22Rv1 (cell line): ENCODE measurements around the gene MRPL19.
A peak's percentile ranks its signal among the peaks of the same experiment; 100 is the strongest.
"Not testable (repeated sequence)": the region's sequence is repeated elsewhere in the genome, so short reads cannot be mapped to it uniquely, and the experiment has no call there.

Experiments used
- H3K27ac ChIP-seq: fragments of 450-650 bp; 2 replicates; pipeline ENCODE4 v1.5.1; 2017
- CTCF ChIP-seq: fragments of 450-650 bp; IDR thresholded peaks from 2 replicates; pipeline ENCODE4 v1.5.1; 2017; ENCODE audit warnings: mild to moderate bottlenecking
- ZFX ChIP-seq: fragments of 450-650 bp; IDR thresholded peaks from 2 replicates; pipeline ENCODE4 v1.6.1; 2017; ENCODE audit warnings: antibody characterized with exemption, borderline replicate concordance

MRPL19 gene

DNA sequence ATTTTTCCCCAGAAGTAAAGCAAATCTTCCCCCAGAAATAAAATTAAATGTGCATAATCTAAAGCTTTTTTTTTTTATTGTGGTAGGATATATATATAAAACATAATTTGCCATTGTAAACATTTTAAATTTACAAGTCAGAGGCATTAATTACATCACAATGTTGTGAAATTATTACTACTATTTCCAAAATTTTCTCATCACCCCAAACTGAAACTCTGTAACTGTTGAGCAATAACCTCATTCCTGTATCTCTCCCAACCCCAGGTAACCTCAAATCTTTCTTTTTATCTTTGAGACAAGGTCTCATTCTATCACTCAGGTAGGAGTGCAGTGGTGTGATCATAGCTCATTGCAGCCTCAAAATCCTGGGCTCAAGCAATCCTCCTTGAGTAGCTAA lies 11.2 kb downstream of the MRPL19 start:
- no peak overlapping the region for H3K27ac ChIP-seq
- TF ChIP-seq ZFX, result no peak
- TF ChIP-seq CTCF, result no peak

DNA sequence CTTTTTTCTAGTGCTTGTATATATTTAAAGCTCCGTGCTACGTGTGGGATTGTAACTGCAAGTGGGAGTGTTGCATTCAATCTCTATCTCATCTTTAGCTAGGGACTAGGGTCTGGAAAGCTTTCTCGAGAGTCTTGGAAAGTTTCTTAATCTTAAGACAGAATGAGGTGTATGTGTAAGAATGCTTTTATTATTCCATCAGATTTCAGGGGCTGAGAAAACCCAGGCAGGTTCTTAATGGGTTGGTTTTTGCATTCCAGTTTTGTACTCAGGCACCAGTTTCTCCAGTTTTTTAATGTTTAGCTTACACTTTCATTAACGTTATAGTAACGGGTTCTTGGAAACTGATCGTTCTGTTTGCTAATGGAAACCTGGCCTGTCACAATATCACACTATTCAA lies 20.3 kb downstream of the MRPL19 start:
- H3K27ac ChIP-seq, result no peak overlapping the region
- no peak for TF ChIP-seq CTCF
- no peak for TF ChIP-seq ZFX

DNA sequence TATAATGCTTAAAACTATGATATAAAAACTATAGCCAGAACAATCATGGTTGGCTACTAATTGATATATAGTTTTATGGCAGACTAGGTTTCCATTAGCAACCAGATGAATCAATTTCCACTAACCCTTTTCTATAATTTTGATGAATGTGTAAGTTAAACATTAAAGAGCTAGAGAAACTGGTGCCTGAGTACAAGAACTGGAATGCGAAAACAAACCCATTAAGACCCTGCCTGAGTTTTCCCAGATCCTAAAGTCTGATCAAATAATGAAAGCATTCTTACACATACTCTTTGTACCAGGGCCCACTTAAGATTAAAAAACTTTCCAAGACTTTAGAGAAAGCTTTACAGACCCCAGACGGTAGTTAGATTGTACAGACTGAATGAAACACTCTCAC lies 21.3 kb downstream of the MRPL19 start:
- TF ChIP-seq ZFX (no peak), CTCF (no peak)
- no peak overlapping the region for H3K27ac ChIP-seq

DNA sequence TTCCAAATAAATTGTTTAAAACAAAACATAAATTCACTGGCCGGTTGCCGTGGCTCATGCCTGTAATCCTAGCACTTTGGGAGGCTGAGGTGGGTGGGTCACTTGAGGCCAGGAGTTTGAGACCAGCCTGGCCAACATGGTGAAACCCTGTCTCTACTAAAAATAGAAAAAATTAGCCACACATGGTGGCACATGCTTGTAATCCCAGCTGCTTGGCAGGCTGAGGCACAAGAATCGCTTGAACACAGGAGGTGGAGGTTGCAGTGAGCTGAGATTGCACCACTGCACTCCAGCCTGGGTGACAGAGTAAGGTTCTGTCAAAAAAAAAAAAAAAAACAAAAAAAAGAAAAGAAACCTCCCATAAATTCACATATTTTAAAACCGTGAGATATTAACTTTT lies 28.8 kb downstream of the MRPL19 start:
- not testable (repeated sequence) for H3K27ac ChIP-seq

- TF ChIP-seq ZFX, result no peak
- no peak for TF ChIP-seq CTCF
- H3K27ac ChIP-seq, result no peak overlapping the region; the same call in 1 of the 2 replicates
Observed at GRCh38 chr2:75675908-75676307, 29.3 kb downstream of the MRPL19 start.

DNA sequence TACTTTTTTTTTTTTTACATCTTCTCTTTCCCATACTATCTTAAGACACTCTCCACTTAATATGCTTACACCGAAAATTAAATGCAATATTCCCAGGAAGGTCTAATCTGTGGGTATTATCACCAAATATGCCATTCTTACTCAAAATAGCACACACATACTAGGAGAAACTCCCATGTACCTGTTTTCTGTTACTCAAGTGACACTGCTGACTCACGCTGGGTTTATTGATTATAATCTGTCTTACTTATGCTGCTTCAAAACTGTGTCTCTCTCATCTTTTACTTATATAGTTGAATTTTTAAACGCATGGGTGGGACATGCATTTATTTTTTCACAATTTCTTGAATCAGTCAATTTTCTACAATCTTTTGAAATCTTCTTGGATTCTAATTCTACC lies 29.9 kb downstream of the MRPL19 start:
- no peak overlapping the region; the same call in 1 of the 2 replicates for H3K27ac ChIP-seq
- TF ChIP-seq ZFX (no peak), CTCF (no peak)

GRCh38 chr2:75679556-75679955 lies 33.0 kb downstream of the MRPL19 start:
- TF ChIP-seq CTCF (no peak), ZFX (no peak)
- H3K27ac ChIP-seq, result no peak overlapping the region

- TF ChIP-seq ZFX (no peak), CTCF (no peak)
- H3K27ac ChIP-seq, result peak overlapping the region; percentile 6; the same call in 1 of the 2 replicates
Observed at GRCh38 chr2:75680402-75680801, 33.8 kb downstream of the MRPL19 start.

DNA sequence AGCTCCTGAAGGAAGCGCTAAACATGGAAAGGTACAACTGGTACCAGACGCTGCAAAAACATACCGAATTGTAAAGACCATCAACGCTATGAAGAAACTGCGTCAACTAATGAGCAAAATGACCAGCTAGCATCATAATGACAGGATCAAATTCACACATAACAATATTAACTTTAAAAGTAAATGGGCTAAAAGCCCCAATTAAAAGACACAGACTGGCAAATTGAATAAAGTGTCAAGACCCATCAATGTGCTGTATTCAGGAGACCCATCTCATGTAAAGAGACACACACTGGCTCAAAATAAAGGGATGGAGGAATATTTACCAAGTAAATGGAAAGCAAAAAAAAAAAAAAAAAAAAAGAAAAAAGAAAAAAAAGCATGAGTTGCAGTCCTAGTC lies 36.8 kb downstream of the MRPL19 start:
- not testable (repeated sequence) for H3K27ac ChIP-seq
